GM12872 (cell line): ENCODE data around the gene FAM20A.

ENCODE experiments used
- CTCF ChIP-seq: IDR thresholded peaks from 3 replicates; pipeline ENCODE4 v1.5.1; 2011; ENCODE audit warnings: low read depth, mild to moderate bottlenecking, low read length, moderate library complexity; ENCODE audit not compliant: insufficient read depth

FAM20A gene

GRCh38 chr17:68599552-68600066, 1.6 kb downstream of the FAM20A start:
- no peak for TF ChIP-seq CTCF

GRCh38 chr17:68599091-68599490, 2.1 kb downstream of the FAM20A start:
- TF ChIP-seq CTCF, result no peak

- no peak for TF ChIP-seq CTCF
These were observed 2.6 kb downstream of the FAM20A start for GRCh38 chr17:68598545-68598961.

DNA sequence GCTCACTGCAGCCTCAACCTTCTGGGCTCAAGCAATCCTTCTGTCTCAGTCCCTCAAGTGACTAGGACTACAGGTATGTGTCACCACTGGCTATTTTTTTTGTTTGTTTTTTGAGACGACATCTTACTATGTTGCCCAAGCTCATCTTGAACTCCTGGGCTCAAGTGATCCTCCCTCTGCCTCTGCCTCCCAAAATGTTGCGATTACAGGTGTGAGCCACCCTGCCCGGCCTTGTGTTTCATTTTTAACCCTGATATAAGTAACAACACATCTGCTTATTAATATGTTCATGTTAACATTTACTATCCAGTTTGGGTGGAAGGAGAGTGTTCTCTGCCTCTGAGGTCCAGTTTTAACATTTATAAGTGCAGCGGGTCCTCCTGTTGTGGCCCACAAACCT, 3.1 kb downstream of the FAM20A start:
- no peak for TF ChIP-seq CTCF

- no peak for TF ChIP-seq CTCF
These were observed 4.7 kb downstream of the FAM20A start for GRCh38 chr17:68596411-68596945.

GRCh38 chr17:68595986-68596385, 5.2 kb downstream of the FAM20A start:
- TF ChIP-seq CTCF, result no peak

- TF ChIP-seq CTCF, result no peak
These were observed 5.7 kb downstream of the FAM20A start for GRCh38 chr17:68595496-68595895.

DNA sequence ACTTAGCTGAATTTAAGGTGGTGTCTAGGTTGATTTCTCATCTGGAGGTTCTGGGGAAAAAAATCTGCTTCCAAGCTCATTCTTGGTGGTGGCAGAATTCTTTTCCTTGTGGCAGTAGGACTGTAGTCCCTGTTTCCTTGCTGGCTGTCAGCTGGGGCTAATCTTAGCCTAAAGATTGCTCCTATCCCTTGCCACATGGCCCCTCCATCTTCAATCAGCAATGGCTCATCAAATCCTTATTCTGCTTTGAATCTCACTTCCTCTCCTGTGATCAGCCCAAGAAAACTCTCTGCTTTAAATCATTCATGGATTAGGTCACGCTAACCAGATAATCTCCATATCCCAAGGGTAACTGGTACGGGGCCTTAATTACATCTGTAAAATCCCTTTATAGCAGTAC, 6.6 kb downstream of the FAM20A start:
- no peak for TF ChIP-seq CTCF
